Right lobe of liver (tissue), 4 donors: Measurements from ENCODE around the gene SACM1L.

ENCODE experiments used
- CTCF ChIP-seq, 4 donors: fragments of 200-600 bp in 3 of 4; fragments of 450-650 bp in 1 of 4; IDR thresholded peaks; one replicate each; pipeline versions ENCODE4 v1.5.1 to v1.8.0; 2016 to 2022; ENCODE audit warnings: antibody characterized with exemption in 4 of 4, mild to moderate bottlenecking in 2 of 4
- POLR2A ChIP-seq: fragments of 450-650 bp; IDR thresholded peaks from one replicate; pipeline ENCODE4 v1.6.1; 2017; ENCODE audit warnings: antibody characterized with exemption, mild to moderate bottlenecking
- donor health status: DM: no; HTN: no; CAD: no.
- donor health status: DM: no; HTN: no; CAD: no.
- donor health status: DM: no; HTN: yes; CAD: no.

- TF ChIP-seq CTCF (IDR thresholded peaks at IDR 0.05) (peak; percentile 57 to 81 (median 77)), POLR2A (no peak)
Measured at GRCh38 chr3:45665101-45665572, 24.1 kb upstream of the SACM1L start.
